HG02884 (cell line): Measurements from ENCODE around the gene GZF1.
"Not testable (repeated sequence)": the region's sequence is repeated elsewhere in the genome, so short reads cannot be mapped to it uniquely, and the experiment has no call there.

Experiments
- ATAC-seq: cut with Tn5 transposase; IDR thresholded peaks from one replicate; pipeline ENCODE4 v1.9.1; 2021; ENCODE audit warnings: mild to moderate bottlenecking, moderate library complexity; ENCODE audit not compliant: unreplicated experiment

Gene GZF1

DNA sequence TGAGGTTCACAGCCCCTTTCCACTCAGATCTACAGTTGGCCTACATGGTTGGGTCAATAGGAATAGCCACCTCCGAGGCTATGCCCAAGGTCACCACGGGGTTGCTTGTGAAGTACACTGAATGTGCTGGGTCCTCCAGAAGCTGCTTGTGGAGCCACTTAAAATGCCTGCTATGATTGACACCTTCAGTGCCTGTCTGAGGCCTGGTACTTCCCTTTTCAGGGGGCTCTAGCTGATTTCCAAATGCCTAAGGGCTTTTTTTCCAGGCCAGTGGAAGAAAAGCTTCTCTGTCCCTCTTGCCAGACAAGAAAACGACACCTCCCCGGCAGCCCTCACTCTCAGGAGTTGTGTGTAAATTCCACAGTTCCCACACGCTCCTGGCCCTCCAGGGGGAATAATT, 17.6 kb upstream of the GZF1 start:
- ATAC-seq = no peak

DNA sequence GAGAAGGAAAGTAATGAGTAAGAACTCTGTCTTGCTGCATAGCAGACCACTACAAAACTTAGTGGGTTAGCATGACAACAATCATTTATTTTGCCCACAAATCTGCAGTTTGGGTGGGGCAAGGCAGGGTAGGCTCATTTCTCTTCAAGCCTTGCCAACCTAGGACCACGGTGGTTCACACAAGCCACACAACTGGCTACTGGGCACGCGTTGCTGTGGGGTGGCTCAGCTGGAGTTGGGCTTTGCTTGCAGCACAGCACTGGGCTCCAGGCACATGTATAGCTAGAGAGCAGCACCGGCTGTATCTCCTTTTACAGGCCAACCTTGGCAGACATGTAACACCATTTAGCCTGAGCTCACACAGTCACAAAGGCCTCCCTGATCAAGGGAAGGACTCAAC, 16.0 kb upstream of the GZF1 start:
- ATAC-seq = no peak

DNA sequence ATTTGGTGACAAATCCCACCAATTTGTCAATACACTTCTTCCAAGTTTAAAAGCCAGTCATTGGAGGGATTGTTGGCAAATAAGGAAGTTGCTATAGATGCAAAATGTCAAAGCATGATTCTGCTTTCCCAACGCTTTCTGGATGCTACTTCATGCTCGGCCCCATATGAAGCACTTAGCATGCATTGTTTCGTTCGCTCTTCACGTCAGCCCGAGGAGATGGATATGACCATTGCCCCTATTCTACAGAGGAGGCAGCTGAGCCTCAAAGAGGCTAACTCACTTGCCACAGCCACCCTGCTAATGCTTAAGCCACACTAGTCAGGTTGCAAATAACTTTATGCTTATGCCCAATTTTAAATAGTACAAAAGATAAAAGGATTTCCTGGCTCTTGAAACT, 14.2 kb upstream of the GZF1 start:
- no peak for ATAC-seq

DNA sequence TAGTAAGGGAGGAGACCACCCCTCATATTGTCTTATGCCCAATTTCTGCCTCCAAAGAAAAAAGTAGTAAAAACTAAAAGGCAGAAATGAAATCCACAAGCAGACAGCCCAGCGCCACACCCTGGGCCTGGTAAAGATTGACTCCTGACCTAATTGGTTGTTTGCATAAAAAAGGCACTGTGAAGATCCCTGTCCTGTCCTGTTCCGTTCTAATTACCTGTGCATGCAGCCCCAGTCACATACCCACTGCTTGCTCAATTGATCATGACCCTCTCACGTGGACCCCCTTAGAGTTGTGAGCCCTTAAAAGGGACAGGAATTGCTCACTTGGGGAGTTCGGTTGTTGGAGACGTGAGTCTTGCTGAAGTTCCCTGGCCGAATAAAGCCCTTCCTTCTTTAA, 13.5 kb upstream of the GZF1 start:
- not testable (repeated sequence) for ATAC-seq

GRCh38 chr20:23349338-23350195, 12.4 kb upstream of the GZF1 start:
- ATAC-seq = peak; percentile 33

DNA sequence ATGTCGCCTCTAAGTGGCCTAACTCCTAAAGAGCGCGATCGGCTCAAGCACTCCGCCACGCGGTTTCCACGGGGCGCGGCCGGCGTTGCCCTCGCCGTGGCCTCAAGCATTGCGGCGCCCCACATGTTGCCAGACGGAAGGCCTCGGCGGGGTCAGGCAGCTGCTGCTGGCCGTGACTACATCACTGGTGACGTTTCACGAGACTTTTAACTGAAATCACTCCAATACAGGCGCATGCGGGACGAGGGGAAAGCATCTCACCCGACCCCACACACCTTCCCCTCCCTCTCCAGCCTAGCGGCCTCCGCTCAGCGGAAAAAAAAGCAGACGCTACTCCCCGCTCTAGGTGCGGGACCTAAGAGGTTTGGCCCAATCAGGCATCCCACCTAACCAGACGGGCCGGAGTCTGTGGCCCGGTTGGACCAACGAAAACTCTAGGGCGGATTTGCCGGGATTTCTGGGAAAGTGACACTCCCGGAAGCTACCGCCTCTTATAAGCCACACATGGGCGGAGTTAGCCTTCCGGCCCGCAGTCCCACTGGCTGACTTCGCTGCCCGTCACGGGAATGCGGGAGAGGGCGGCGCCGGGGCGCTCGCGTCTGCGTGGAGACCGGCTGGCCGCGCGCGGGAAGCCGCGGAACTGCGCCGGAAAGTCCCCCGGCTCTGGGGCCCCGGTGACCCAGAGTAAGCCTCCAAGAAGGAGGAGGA, 11.6 kb upstream of the GZF1 start, which contains the start of gene NXT1:
TSS of gene NXT1 (plus strand) at position 596 of the 708 bp plus-strand sequence. CDS start 3,251 bp downstream, outside the sequence.
- peak; percentile 80 for ATAC-seq

GRCh38 chr20:23350904-23351838, 10.8 kb upstream of the GZF1 start:
- peak; percentile 22 for ATAC-seq

DNA sequence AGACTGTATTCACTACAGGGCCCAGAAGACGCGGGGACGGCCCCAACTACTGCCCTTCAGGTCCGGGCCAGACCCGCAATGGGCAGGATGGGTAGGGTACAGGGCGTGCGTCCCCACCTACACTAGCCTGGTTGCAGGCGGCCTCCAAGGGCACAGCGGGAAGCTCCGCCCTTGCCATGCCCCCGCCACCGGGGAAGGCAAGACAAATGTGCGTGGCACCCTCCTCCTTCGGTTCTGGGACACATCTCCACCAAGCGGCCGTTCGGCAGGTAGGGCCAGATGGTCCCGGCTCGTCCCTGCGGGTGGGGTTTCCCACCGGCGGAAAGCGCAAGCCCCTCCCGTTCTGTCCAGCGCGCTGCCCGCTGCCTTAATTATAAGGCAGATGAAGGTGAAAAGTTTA, 5.8 kb upstream of the GZF1 start:
- ATAC-seq = no peak

DNA sequence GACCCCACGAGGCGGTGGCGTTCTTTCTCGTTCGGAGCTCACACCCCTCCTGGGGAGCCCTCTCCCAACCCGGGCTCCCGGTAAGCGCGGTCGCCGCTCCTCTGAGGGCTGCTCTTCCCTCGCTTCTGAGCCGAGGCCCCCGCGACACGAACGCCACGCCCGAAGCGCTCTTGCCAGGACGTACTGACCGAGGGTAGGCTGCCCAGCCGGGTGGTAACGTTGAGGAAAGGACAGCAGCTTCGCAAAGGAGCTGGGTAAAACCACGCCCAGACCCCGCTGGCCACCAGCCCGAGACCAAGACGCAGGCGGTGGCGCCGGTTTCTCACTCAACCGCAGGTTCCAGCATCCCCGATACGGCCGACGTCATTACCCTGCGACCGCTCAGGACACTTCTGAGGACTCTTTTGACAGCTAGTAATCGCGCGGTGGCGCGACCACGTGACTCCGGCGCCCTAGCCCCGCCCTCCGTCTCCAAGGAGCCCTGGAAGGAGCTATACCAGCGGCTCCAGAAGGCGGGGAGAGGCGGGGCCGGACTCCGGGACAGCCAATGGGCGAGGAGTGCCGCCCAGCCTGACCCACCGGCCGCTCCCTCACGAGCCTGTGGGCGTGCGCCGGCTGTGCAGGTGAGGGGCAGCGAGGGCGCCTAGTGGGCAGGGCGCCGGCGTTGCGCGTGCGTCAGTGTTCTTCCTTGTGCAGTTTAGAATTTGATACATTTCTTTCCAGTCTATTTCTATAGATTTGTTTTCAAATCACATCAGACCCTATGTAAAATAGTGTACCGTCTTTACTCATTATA, 4.0 kb upstream of the GZF1 start:
- ATAC-seq = peak; percentile 58

GRCh38 chr20:23358563-23358906, 3.4 kb upstream of the GZF1 start:
- ATAC-seq = no peak

- no peak for ATAC-seq
These were observed 2.9 kb upstream of the GZF1 start for GRCh38 chr20:23358923-23359593.

GRCh38 chr20:23360531-23360930, 1.5 kb upstream of the GZF1 start:
- no peak for ATAC-seq

GRCh38 chr20:23361119-23361475, 885 bp upstream of the GZF1 start:
- ATAC-seq = no peak

DNA sequence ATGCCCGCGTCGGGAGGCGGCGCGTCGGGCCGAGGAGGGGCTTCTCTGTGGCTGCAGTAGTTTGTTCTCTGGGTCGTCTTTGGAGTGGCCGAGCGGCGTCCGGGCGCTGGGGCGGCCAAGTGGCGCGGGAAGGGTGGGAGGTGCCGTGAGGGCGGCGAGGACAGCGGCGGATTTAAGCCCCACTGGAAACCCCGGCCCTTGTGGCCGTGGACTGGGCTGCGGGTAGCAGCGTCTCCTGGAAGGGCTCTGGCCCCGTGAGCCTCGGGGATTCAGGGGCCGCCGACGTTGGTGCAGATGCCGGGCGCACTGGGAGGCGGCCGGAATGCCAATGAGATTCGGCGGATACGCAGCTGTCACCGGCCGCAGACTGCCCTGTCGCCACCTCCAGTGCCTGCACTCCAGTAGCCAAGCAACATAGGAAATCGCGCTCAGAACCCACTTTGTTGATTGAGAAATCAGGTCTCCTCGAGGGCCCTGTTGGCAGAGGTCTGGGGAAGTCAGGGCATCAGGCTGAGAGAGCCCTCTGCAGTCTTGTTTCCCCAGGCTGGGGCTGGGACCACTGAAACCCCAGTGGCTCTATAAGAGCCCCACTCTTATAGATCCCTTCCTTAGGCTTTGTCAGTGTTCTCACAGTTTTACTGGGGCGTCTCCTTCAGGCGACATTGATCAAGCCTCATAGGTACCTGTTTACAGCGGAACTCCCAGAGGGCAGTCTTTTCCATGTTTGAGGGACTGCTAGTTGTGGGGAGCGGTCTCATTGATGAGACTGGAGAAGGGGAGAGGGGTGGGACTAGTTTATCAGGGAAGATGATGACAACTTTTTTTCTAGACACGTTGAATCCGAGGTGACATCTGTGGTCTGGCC, 642 bp downstream of the GZF1 start:
- ATAC-seq = peak; percentile 7

GRCh38 chr20:23363257-23363649, 1.3 kb downstream of the GZF1 start:
- no peak for ATAC-seq

DNA sequence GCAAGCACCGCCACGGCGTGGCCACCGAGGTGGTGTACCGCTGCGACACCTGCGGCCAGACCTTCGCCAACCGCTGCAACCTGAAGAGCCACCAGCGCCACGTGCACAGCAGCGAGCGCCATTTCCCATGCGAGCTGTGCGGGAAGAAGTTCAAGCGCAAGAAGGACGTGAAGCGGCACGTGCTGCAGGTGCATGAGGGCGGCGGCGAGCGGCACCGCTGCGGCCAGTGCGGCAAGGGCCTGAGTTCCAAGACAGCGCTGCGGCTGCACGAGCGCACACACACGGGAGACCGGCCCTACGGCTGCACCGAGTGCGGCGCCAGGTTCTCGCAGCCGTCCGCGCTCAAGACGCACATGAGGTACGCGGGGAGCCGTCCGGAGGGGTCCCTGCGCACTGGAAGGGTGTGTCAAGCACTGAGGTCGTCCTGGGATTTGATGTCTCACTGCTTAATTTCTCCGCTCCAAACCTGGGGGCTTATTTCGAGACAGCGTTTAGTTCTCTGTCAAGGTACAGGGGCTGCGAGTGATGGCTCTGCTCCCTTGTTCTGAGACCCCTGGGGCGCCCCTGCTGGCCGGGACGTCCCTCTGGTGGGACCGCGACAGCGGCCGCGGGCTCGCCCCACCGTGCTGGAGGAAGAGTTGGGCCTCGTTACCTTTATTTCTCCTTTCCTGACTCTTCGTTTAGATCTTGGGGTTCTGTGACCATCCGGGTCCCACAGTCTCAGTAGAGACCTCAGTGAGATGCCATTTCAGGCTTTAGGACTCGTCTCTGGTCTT, 3.6 kb downstream of the GZF1 start:
- no peak for ATAC-seq

DNA sequence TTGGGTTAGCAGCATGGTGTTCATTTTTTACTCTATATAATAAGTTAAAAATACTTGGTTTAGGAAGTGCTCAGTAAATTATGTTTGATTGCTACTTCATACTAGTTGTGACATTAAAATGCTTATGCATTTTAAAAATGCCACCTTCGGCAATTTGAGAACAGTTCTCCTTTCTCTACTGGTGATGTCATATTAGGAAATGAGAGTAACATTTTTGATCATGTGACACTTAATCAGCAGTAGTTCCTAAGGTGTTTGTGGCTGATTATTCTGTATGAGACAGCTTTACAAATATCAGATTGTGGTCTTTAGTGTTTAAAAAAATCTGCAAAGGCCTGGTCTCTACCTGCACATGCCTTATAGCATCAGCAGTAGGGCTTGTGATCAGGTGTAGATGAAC, 4.4 kb downstream of the GZF1 start:
- ATAC-seq = no peak

- no peak for ATAC-seq
These were observed 5.8 kb downstream of the GZF1 start for GRCh38 chr20:23367770-23368169.
